PC-3 (cell line): ENCODE data around the gene GOLT1A. TPM values are rescaled to one million over a fixed set of nuclear protein-coding genes. Genes with fewer than 3 reads are reported as not detected.
A peak's percentile ranks its signal among the peaks of the same experiment; 100 is the strongest.

ENCODE experiments used
- ATAC-seq: fragments of 200-7000 bp; cut with Tn5 transposase; 2 replicates; pipeline ENCODE4 v1.9.1; 2020; ENCODE audit warnings: mild to moderate bottlenecking, moderate library complexity
- BruUV-seq: library from RNA; stranded (reverse); fragments of 400-500 nt; replicated peaks from 2 replicates; lab custom pipeline; 2021; lab: Mats Ljungman, UMichigan
- CTCF ChIA-PET: fragments of 300-600 bp; sonication (Branson Sonifier 250); formaldehyde crosslinking; loops from one replicate; lab custom pipeline; 2022; ENCODE audit warnings: antibody characterized with exemption; lab: Charles Lee
- POLR2A ChIA-PET: fragments of 300-600 bp; sonication (Branson Sonifier 250); formaldehyde crosslinking; loops from one replicate; lab custom pipeline; 2022; ENCODE audit warnings: antibody characterized with exemption; ENCODE audit not compliant: unreplicated experiment; lab: Charles Lee
- DNase-seq: peaks from one replicate; pipeline ENCODE4 v3.0.0-alpha.2; 2015
- H2AFZ ChIP-seq: fragments of 300-600 bp; sonication (generic); 2 replicates; pipeline ENCODE4 v1.6.0; 2016; ENCODE audit warnings: antibody characterized with exemption, low read length
- H3F3A ChIP-seq: fragments of 300-600 bp; sonication (generic); one replicate; pipeline ENCODE4 v1.6.0; 2017; ENCODE audit warnings: antibody characterized with exemption, low read length, control low read depth, mild to moderate bottlenecking; ENCODE audit not compliant: unreplicated experiment
- H3K27ac ChIP-seq: fragments of 300-600 bp; sonication (generic); 2 replicates; pipeline ENCODE4 v1.5.1; 2016; ENCODE audit warnings: mild to moderate bottlenecking, low read length
- H3K27me3 ChIP-seq: fragments of 300-600 bp; sonication (generic); 2 replicates; pipeline ENCODE4 v1.6.1; 2016; ENCODE audit warnings: low read length, mixed read lengths
- H3K36me3 ChIP-seq: fragments of 300-600 bp; sonication (generic); 2 replicates; pipeline ENCODE4 v1.6.1; 2016; ENCODE audit warnings: low read depth, mixed run types, low read length, mixed read lengths
- H3K4me1 ChIP-seq: fragments of 300-600 bp; sonication (generic); 2 replicates; pipeline ENCODE4 v1.5.1; 2016; ENCODE audit warnings: low read length; ENCODE audit not compliant: insufficient read depth
- H3K4me2 ChIP-seq: fragments of 300-600 bp; sonication (generic); 2 replicates; pipeline ENCODE4 v1.6.0; 2016; ENCODE audit warnings: low read length
- H3K4me3 ChIP-seq: fragments of 300-600 bp; sonication (generic); 2 replicates; pipeline ENCODE4 v1.5.1; 2016; ENCODE audit warnings: mild to moderate bottlenecking, low read length, mixed read lengths
- H3K79me2 ChIP-seq: fragments of 300-600 bp; sonication (generic); 2 replicates; pipeline ENCODE4 v1.6.1; 2017; ENCODE audit warnings: low read length, mixed read lengths
- H3K9ac ChIP-seq: fragments of 300-600 bp; sonication (generic); 2 replicates; pipeline ENCODE4 v1.6.0; 2016; ENCODE audit warnings: mild to moderate bottlenecking, low read length
- H3K9me2 ChIP-seq: fragments of 300-600 bp; sonication (generic); replicated peaks from 2 replicates; pipeline ENCODE4 v1.6.1; 2016; ENCODE audit warnings: mixed run types, low read length, mixed read lengths
- H3K9me3 ChIP-seq: fragments of 300-600 bp; sonication (generic); 2 replicates; pipeline ENCODE4 v1.6.1; 2016; ENCODE audit warnings: low read length, mixed read lengths
- H4K20me1 ChIP-seq: fragments of 300-600 bp; sonication (generic); 2 replicates; pipeline ENCODE4 v1.6.1; 2016; ENCODE audit warnings: low read length, mixed read lengths
- CTCF ChIP-seq: fragments of 300-600 bp; sonication (generic); conservative IDR thresholded peaks from 2 replicates; pipeline ENCODE4 v1.5.1; 2017; ENCODE audit warnings: antibody characterized with exemption, low read depth, mild to moderate bottlenecking, low read length
- EZH2 ChIP-seq: fragments of 300-600 bp; sonication (generic); IDR thresholded peaks from one replicate; pipeline ENCODE4 v1.6.1; 2017; ENCODE audit warnings: antibody characterized with exemption, mild to moderate bottlenecking, low read length; ENCODE audit not compliant: unreplicated experiment
- EZH2phosphoT487 ChIP-seq: fragments of 300-600 bp; sonication (generic); IDR thresholded peaks from 2 replicates; pipeline ENCODE4 v1.6.1; 2018; ENCODE audit warnings: mild to moderate bottlenecking, antibody characterized with exemption, low read length, borderline replicate concordance
- intact Hi-C: fragments of 100-400 bp; cut with micrococcal nuclease; formaldehyde crosslinking; loops from 2 replicates; pipeline ENCODE4 v1.9.0; 2023
- total RNA-seq: library from RNA; depleted of rRNA; stranded (reverse); fragments of >200 nt; gene quantifications from 2 replicates; pipeline ENCODE4 v1.2.3, GENCODE V29; 2014

Gene GOLT1A
- total RNA-seq, 1 experiment from 2014 or later = 13.3 TPM

GRCh38 chr1:204190212-204191211 is 23.3 kb downstream of the GOLT1A start:
- ChIA-PET CTCF (interaction anchor here (0.5 to 1.9 kb wide), 5 partner anchors 16 to 28 kb away, joined by 3 to 5 read pairs (median 4); no protein-coding TSS in a partner anchor), POLR2A (interaction anchor here (0.5 kb wide), 1 partner anchor 34 kb away, joined by 3 read pairs; no protein-coding TSS in a partner anchor)
- intact Hi-C loops = loop anchor here (2.0 kb wide), 1 partner anchor 16 kb away; no protein-coding TSS in a partner anchor
- no peaks in the 10 kb centered on the region for H4K20me1 ChIP-seq
- peak overlapping the region; percentile 28; the same call in 1 of the 2 replicates for H3K9ac ChIP-seq
- H3K27me3 ChIP-seq = no peaks in the 10 kb centered on the region
- ATAC-seq (peak; percentile 56), DNase-seq (peak; percentile 68)
- peak overlapping the region; percentile 57 for H3K4me2 ChIP-seq
- TF ChIP-seq EZH2 = no peak
- no peak for TF ChIP-seq CTCF
- no peak for TF ChIP-seq EZH2phosphoT487
- H3F3A ChIP-seq = no peaks in the 10 kb centered on the region
- H3K9me2 ChIP-seq = no peaks in the 10 kb centered on the region
- peaks cover 27% of the 10 kb centered on the region for H3K4me1 ChIP-seq
- no peaks in the 10 kb centered on the region for H3K36me3 ChIP-seq
- peak overlapping the region; percentile 64 for H3K27ac ChIP-seq
- TSS peak; percentile 50 for BruUV-seq
- H3K4me3 ChIP-seq = peak overlapping the region; percentile 35; the same call in 1 of the 2 replicates
- peak overlapping the region; percentile 69 for H2AFZ ChIP-seq
- H3K9me3 ChIP-seq = no peaks in the 10 kb centered on the region
- no peaks in the 10 kb centered on the region for H3K79me2 ChIP-seq

- POLR2A ChIA-PET = no interaction called here
- no peak for TF ChIP-seq EZH2phosphoT487
- TF ChIP-seq EZH2 = no peak
- TF ChIP-seq CTCF = no peak
Observed at GRCh38 chr1:204188959-204189639, 24.7 kb downstream of the GOLT1A start.

More at GRCh38 chr1:204188959-204189639, 24.7 kb downstream of the GOLT1A start:
- Histone ChIP-seq H3K4me3 (no peak overlapping the region), H3F3A (no peaks in the 10 kb centered on the region), H3K27me3 (no peaks in the 10 kb centered on the region), H3K4me2 (no peak overlapping the region), H3K9ac (no peak overlapping the region), H3K9me3 (no peaks in the 10 kb centered on the region), H3K27ac (no peak overlapping the region), H2AFZ (no peak overlapping the region), H3K79me2 (no peaks in the 10 kb centered on the region), H3K9me2 (no peaks in the 10 kb centered on the region), H3K4me1 (peaks cover 25% of the 10 kb centered on the region), H4K20me1 (no peaks in the 10 kb centered on the region), H3K36me3 (no peaks in the 10 kb centered on the region)
- no TSS peak for BruUV-seq
- CTCF ChIA-PET = no interaction called here
- DNase-seq (no peak), ATAC-seq (no peak)
- intact Hi-C loops = no loop called here
